DOHH2 (cell line): ENCODE results near the gene CR1L.

ENCODE experiments used
- CTCF ChIP-seq: fragments of 200-600 bp; sonication (generic); IDR thresholded peaks from one replicate; pipeline ENCODE4 v1.5.1; 2014; ENCODE audit warnings: antibody characterized with exemption, mild to moderate bottlenecking, low read depth, low read length; ENCODE audit not compliant: poor library complexity, severe bottlenecking
- EZH2phosphoT487 ChIP-seq: fragments of 200-600 bp; sonication (generic); IDR thresholded peaks from 2 replicates; pipeline ENCODE4 v1.6.1; 2017; ENCODE audit warnings: borderline replicate concordance, mild to moderate bottlenecking, antibody characterized with exemption, low read length, moderate library complexity, mixed read lengths

GRCh38 chr1:207752456-207752998 is 107.6 kb downstream of the CR1L start:
- no peak for TF ChIP-seq CTCF
- TF ChIP-seq EZH2phosphoT487 = no peak
